SK-N-SH (cell line): Measurements from ENCODE around the gene C11orf42.

Experiments
- ELF1 ChIP-seq: IDR thresholded peaks from 2 replicates; pipeline ENCODE4 v1.4.0; 2012
- EP300 ChIP-seq, 2 experiments: IDR thresholded peaks; 2 replicates each; pipeline versions ENCODE4 v1.4.0 to v1.6.1; 2012; ENCODE audit warnings: borderline replicate concordance in 1 of 2, low read depth in 1 of 2, low read length in 1 of 2
- EZH2phosphoT487 ChIP-seq: fragments of 200-600 bp; sonication (generic); IDR thresholded peaks from 2 replicates; pipeline ENCODE4 v1.6.1; 2017; ENCODE audit warnings: low read depth, mixed run types, mild to moderate bottlenecking, antibody characterized with exemption, moderate library complexity, borderline replicate concordance
- RAD21 ChIP-seq: IDR thresholded peaks from 2 replicates; pipeline ENCODE4 v1.6.1; 2012; ENCODE audit warnings: mild to moderate bottlenecking, low read length
- TAF1 ChIP-seq: IDR thresholded peaks from 2 replicates; pipeline ENCODE4 v1.6.1; 2012; ENCODE audit warnings: low read depth, mild to moderate bottlenecking, low read length, moderate library complexity, borderline replicate concordance
- TEAD4 ChIP-seq: IDR thresholded peaks from 2 replicates; pipeline ENCODE4 v1.4.0; 2012; ENCODE audit warnings: mild to moderate bottlenecking, borderline replicate concordance; ENCODE audit not compliant: insufficient read depth
- TF ChIP-seq, protein P1 (sequence below): fragments of 200-600 bp; sonication (generic); IDR thresholded peaks from 2 replicates; pipeline ENCODE4 v1.6.1; 2017; ENCODE audit warnings: antibody characterized with exemption, mild to moderate bottlenecking, moderate library complexity
- TF ChIP-seq, protein P2 (sequence below): IDR thresholded peaks from 2 replicates; pipeline ENCODE4 v1.6.1; 2012; ENCODE audit warnings: mild to moderate bottlenecking, low read depth, low read length, moderate library complexity
- TF ChIP-seq, protein P3 (sequence below): IDR thresholded peaks from 2 replicates; pipeline ENCODE4 v1.4.0; 2012; ENCODE audit warnings: low read depth, borderline replicate concordance

DNA sequence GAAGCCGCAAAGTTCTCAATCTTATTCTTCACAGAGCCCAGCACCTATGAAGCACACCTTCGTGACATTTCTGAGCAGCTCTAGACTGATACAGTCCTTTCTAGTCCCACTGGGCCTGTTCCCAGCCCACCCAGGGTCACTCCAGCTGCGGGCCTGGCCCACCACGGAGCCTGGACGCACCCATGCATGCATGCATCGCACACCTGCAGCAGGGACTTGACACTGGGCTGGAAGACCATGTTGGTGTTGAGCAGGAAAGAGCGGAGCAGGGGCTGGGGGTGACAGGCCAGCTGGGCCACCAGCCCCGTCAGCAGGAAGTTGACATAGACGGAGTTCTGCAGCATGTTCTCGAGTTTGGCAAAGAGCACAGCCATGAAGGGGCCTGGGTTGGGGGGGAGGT lies 9.2 kb downstream of the C11orf42 start:
- TF ChIP-seq, protein P1, sequence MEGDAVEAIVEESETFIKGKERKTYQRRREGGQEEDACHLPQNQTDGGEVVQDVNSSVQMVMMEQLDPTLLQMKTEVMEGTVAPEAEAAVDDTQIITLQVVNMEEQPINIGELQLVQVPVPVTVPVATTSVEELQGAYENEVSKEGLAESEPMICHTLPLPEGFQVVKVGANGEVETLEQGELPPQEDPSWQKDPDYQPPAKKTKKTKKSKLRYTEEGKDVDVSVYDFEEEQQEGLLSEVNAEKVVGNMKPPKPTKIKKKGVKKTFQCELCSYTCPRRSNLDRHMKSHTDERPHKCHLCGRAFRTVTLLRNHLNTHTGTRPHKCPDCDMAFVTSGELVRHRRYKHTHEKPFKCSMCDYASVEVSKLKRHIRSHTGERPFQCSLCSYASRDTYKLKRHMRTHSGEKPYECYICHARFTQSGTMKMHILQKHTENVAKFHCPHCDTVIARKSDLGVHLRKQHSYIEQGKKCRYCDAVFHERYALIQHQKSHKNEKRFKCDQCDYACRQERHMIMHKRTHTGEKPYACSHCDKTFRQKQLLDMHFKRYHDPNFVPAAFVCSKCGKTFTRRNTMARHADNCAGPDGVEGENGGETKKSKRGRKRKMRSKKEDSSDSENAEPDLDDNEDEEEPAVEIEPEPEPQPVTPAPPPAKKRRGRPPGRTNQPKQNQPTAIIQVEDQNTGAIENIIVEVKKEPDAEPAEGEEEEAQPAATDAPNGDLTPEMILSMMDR: no peak
- no peak for TF ChIP-seq ELF1
- TF ChIP-seq, protein P2, sequence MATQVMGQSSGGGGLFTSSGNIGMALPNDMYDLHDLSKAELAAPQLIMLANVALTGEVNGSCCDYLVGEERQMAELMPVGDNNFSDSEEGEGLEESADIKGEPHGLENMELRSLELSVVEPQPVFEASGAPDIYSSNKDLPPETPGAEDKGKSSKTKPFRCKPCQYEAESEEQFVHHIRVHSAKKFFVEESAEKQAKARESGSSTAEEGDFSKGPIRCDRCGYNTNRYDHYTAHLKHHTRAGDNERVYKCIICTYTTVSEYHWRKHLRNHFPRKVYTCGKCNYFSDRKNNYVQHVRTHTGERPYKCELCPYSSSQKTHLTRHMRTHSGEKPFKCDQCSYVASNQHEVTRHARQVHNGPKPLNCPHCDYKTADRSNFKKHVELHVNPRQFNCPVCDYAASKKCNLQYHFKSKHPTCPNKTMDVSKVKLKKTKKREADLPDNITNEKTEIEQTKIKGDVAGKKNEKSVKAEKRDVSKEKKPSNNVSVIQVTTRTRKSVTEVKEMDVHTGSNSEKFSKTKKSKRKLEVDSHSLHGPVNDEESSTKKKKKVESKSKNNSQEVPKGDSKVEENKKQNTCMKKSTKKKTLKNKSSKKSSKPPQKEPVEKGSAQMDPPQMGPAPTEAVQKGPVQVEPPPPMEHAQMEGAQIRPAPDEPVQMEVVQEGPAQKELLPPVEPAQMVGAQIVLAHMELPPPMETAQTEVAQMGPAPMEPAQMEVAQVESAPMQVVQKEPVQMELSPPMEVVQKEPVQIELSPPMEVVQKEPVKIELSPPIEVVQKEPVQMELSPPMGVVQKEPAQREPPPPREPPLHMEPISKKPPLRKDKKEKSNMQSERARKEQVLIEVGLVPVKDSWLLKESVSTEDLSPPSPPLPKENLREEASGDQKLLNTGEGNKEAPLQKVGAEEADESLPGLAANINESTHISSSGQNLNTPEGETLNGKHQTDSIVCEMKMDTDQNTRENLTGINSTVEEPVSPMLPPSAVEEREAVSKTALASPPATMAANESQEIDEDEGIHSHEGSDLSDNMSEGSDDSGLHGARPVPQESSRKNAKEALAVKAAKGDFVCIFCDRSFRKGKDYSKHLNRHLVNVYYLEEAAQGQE: no peak
- TF ChIP-seq, protein P3, sequence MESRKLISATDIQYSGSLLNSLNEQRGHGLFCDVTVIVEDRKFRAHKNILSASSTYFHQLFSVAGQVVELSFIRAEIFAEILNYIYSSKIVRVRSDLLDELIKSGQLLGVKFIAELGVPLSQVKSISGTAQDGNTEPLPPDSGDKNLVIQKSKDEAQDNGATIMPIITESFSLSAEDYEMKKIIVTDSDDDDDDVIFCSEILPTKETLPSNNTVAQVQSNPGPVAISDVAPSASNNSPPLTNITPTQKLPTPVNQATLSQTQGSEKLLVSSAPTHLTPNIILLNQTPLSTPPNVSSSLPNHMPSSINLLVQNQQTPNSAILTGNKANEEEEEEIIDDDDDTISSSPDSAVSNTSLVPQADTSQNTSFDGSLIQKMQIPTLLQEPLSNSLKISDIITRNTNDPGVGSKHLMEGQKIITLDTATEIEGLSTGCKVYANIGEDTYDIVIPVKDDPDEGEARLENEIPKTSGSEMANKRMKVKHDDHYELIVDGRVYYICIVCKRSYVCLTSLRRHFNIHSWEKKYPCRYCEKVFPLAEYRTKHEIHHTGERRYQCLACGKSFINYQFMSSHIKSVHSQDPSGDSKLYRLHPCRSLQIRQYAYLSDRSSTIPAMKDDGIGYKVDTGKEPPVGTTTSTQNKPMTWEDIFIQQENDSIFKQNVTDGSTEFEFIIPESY: no peak
- TF ChIP-seq TAF1: no peak
- no peak for TF ChIP-seq EP300 (IDR thresholded peaks at IDR 0.05; ENCODE audit: borderline replicate concordance in 1 of 2, low read depth in 1 of 2, low read length in 1 of 2)
- TF ChIP-seq RAD21: no peak
- TF ChIP-seq TEAD4: no peak
- no peak for TF ChIP-seq EZH2phosphoT487
